Mesenteric fat pad (tissue), 1 donor: ENCODE data around the gene AP3B2. TPM values are rescaled to one million over a fixed set of nuclear protein-coding genes. Genes with fewer than 3 reads are reported as not detected.

Source experiments
- total RNA-seq: library from RNA; stranded (reverse); fragmentation: NEBNext Ultra II Directional; extraction: Animal tissue kit (Norgen Biotek cat#: 25700); gene quantifications from one replicate; pipeline ENCODE4 v1.2.1, GENCODE V29; 2021
- donor health status: DM: yes; HTN: yes; CAD: no.

Gene AP3B2
- total RNA-seq, 1 donor from 2014 or later, result 0.84 TPM

Other genes starting within 250 kb of the AP3B2 start
- 1,281 TPM for gene RPS17, start 169.4 kb downstream of the AP3B2 start, total RNA-seq
- gene CPEB1, start 62.5 kb downstream of the AP3B2 start, total RNA-seq, result 2.5 TPM
- not detected for gene FSD2, start 96.2 kb upstream of the AP3B2 start, total RNA-seq
- gene WHAMM, start 99.8 kb upstream of the AP3B2 start, total RNA-seq, result 7.8 TPM
- 2.9 TPM for gene HOMER2, start 242.8 kb upstream of the AP3B2 start, total RNA-seq